ENCODE results near the gene PIK3AP1.

PIK3AP1 gene

GRCh38 chr10:96672481-96673175 is 47.7 kb downstream of the PIK3AP1 start:
- DNase-seq (ENCODE audit: low read depth, low spot score): no peak

DNA sequence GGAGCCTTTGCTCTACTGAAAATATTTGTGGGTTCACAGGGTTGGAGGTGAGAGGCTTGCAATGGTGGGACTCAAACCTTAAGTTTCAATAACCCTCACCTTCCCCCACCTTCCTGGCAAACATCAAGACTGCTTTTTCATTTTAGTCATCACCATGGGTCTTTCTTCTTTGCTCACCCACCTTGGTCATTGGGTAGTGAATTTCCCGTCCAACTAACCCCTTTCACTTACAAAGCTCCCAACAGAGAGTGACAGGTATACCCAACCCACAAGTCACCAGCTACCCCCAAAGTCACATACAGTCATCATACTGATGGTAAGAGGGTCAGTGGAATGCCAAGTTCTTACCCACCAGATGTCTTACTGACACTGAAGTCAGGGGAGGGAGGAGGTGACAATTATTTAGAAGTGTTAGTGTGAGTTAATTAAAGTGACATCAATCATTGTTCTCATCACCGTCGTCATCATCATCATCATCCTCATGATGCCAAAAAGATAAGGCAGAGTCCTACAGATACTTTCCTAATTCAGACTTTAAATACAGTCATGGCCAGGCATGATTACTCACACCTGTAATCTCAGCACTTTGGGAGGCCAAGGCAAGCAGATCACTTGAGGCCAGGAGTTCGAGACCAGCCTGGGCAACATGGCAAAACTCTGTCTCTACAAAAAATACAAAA is 49.0 kb downstream of the PIK3AP1 start:
- DNase-seq (ENCODE audit: low read depth, low spot score): no peak

DNA sequence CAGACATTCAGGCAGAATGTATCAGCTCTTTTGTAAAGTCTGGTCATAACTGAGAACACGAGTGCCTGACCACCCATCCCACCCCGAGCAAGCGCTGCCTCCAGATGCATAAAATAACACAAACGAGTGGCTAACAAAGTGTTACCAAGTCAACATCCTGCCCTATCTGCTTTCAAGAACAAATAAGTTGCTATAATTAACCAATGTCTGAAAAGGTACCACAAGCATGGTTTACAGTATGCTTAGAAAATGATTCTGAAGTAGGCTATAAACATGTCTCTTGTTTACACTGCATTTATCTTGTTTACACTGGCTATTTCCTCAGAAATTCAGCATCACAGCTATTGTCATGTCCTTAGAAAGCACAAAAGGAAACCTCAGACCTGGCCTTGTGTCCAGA is 49.5 kb downstream of the PIK3AP1 start:
- DNase-seq (ENCODE audit: low read depth, low spot score): no peak

DNA sequence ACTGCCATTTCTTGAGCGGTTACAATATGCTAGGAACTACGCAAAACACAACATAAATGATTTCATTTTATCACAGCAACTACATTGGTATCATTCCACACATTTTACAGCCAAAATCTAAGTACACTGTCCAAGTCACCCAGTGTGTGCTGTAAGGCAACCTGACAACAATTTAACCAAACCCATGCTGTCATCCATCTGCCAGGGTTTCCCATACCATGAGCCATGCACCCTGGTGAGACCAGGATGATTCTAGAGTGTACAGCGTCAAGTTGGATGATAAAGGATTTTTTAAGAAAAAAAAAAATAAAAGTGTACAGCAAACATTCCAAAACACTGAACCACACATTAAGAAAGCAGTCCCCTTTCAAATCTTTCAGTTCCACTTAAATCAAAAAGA is 52.9 kb downstream of the PIK3AP1 start:
- no peak for DNase-seq (ENCODE audit: low read depth, low spot score)

DNA sequence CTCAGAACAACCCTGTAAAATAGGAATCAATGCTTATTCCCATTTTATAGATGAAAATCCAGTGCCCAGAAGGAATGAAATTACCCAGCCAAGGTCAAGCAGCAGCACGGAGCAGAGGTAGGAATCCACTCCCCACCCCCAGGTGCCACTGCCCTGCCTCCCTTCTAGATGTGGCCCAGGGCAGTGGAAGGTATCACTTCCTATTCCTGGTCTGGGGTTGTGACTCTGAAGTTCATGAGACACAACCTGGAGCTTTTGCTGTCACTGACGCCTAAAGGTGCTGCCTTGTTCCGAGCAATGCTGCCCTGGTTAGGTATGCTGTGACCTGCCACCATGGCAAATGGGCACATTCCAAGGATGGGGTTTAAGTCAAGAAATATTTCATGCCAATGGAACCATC is 53.6 kb downstream of the PIK3AP1 start:
- DNase-seq (ENCODE audit: low read depth, low spot score): no peak

DNA sequence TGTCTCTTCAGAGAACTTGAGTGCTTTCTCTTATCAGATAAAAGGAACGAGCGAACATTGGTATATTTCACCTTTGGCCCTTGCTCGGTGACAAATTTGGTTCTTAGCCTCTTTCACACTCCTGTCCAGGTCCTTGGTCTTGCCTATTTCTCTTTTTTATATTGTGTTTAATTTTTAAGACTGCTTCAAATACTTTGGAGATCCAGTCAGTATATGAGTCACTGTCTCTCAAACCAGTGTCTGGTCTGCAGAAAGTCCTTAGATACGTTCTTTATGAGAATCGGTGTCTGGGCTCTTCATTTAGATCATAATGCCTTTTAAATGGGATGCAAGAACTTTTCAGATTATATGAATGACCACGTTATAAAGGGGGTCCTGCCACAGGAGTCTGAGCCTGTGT is 55.0 kb downstream of the PIK3AP1 start:
- peak; percentile 49 for DNase-seq (ENCODE audit: low read depth, low spot score)

- no peak for DNase-seq (ENCODE audit: low read depth, low spot score)
Measured at GRCh38 chr10:96664563-96664962, 55.8 kb downstream of the PIK3AP1 start.

- no peak for DNase-seq (ENCODE audit: low read depth, low spot score)
Measured at GRCh38 chr10:96663797-96664196, 56.5 kb downstream of the PIK3AP1 start.

DNA sequence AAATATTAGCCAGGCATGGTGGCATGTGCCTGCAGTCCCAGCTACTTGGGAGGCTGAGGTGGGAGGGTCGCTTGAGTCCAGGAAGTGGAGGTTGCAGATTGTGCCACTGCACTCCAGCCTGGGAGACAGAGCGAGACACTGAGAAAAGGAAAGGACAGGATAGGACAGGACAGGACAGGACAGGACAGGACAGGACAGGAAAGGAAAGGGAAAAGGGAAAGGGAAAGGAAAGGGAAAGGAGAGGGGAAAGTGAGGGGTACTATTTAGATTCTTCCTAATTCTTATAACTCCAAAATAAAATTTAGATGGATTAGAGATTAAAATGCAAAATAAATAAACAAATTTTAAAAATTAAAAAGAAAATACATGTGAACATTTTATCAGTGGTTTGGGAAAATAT is 58.7 kb downstream of the PIK3AP1 start:
- no peak for DNase-seq (ENCODE audit: low read depth, low spot score)

DNA sequence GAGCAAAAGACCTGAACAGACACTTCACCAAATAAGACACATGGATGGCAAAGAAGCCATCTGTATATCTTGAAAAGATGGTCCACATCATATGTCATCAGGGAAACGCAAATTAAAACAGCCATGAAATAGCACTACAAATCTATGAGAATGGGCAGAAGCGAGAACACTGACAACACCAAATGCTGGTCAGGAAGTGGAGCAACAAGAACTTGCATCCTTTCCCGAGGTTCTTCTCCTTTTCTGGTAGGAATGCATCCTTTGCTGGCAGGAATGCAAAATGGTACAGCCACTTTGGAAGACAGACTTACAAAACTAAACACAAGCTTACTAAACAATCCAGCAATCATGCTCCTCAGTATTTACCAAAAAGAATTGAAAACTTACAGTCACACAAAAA is 60.0 kb downstream of the PIK3AP1 start:
- DNase-seq (ENCODE audit: low read depth, low spot score): no peak

- no peak for DNase-seq (ENCODE audit: low read depth, low spot score)
Measured at GRCh38 chr10:96658844-96659243, 61.5 kb downstream of the PIK3AP1 start.

- DNase-seq (ENCODE audit: low read depth, low spot score): no peak
Measured at GRCh38 chr10:96657385-96657784, 62.9 kb downstream of the PIK3AP1 start.

DNA sequence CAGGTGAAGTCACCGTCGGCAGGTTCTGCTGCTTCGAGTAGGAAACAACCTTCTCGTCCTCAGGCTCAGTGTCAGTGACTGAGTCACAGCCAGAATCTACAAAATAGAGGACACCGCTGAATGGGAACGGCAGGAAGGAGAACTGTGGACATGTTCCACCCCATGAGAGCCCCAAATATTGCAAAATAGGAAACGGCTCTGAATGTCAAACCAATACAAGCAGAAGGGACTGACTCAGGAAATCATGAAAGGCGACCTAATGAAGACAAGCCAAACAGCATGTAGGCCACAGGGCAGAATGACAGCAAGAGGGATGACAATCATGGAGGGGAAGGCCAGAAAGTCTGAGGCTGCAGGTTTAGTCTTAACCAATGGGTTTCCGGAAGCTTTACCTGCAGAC is 63.5 kb downstream of the PIK3AP1 start:
- DNase-seq (ENCODE audit: low read depth, low spot score): no peak

- DNase-seq (ENCODE audit: low read depth, low spot score): no peak
Measured at GRCh38 chr10:96656198-96656577, 64.1 kb downstream of the PIK3AP1 start.

GRCh38 chr10:96655461-96656197 is 64.7 kb downstream of the PIK3AP1 start:
- DNase-seq (ENCODE audit: low read depth, low spot score): no peak

DNA sequence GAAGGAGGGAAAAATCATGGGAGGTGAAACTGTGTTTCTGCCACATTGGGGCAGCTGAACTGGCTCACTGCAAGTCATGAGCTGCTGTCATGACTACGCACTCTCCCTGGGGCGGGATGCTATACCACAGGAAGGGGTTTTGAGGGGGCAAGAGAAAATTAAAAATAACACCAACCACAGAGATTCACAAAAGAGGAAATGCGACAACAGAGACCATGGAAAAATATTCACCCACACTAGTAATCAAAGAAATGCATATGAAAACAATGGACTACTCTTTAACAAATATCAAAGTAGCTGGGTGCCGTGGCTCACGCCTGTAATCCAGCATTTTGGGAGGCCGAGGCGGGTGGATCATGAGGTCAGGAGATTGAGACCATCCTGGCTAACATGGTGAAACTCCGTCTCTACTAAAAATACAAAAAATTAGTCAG is 68.3 kb downstream of the PIK3AP1 start:
- DNase-seq (ENCODE audit: low read depth, low spot score): no peak

DNA sequence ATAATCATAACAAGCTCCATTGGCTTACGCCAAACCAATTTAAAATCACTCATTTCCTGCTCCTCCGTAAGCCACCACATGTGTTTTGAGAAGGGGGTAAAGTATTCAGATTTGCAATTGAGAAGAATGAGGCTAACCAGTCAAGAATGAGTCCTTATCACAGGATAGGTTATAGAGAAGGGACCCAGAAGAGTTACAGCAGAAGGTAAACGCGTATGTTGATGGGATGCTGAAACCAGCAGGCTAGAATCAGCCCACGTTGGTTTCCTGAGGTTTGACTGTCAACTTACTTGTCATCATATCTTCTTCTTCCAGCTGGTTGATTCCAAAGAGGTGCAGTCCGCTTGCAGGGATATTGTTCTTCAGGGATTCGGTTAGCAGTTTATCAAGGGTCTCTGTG is 69.4 kb downstream of the PIK3AP1 start:
- DNase-seq (ENCODE audit: low read depth, low spot score): no peak

GRCh38 chr10:96648297-96648696 is 72.0 kb downstream of the PIK3AP1 start:
- DNase-seq (ENCODE audit: low read depth, low spot score): no peak

DNA sequence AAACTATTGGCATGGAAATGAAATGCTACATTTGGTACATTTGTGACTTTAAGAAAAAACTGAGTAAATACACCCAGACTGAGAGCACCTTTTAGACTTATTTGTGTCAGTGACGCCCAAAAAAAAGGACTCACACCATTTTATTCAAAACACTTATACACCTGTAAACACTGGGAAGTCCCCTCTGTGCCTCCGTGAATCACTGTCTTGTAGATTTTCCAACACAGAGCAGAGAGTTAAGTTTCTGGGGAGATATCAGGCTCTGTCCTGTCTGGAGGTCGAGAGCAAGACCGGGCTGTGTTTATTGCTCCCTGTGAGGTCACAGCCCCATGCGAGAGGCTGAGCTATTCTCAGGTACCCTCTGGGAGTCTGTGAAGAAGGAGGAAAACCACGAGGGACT is 72.8 kb downstream of the PIK3AP1 start:
- DNase-seq (ENCODE audit: low read depth, low spot score): no peak

DNA sequence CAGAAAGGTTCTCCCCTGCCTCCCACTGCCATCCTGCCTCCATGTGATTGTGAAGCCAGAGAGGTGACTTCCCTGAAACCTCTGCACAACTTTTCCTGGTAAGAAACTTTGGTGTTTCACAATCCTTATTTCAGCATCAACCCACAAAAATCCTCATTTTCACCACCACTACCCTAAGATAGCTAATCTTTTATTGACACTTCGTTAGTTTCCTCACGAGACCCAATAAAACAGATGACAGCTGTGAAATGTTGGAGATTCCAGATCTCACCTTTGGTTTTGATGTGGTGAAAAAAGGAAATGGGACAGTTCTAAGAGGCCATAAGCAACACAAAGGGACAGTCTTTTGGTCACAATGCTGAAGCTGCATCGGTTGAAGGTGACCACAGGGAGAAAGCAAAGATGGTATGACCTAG is 73.6 kb downstream of the PIK3AP1 start:
- DNase-seq (ENCODE audit: low read depth, low spot score): no peak

DNA sequence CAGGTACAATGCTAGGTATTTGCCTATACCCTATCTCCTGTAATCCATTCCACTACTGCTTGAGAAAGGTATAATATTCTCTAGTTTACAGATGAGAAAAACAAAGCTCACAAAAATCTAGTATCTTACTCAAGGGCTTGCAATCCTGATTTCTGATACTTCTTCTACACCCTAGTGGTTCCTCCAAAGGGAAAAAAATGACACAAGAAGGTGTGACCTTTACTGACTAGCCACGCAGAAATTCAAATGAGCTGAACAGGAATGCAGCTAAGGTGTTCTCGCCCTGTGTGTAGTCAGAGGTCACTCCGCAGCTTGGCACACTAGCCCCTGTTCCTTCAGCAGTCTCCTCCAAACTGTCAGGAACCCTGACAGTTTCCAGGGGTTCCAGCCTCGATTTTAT is 74.0 kb downstream of the PIK3AP1 start:
- no peak for DNase-seq (ENCODE audit: low read depth, low spot score)

GRCh38 chr10:96645191-96645721 is 75.1 kb downstream of the PIK3AP1 start:
- DNase-seq (ENCODE audit: low read depth, low spot score): no peak

DNA sequence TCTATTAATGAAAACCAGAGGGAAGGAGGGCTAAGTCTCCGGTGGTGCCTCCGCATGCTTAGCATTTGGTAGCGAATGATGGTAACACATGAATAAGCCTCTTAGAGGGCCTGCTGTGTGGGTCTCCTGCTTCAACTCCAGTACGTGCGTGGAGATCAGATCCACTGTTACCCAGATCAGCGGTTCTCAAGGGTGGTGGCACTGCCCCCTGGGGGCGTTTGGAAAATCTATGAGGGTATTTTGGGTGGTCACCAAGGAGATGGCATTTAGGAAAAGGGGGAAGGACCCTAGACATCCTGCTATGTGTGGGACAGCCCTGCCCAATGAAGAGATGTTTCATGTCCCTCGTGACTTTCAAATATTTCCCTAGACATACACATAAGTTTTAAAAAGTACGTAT is 76.4 kb downstream of the PIK3AP1 start:
- DNase-seq (ENCODE audit: low read depth, low spot score): no peak

Measured in astrocyte of the hippocampus (primary cell).